BE2C (cell line): ENCODE measurements around the gene ZNF662.

Experiments
- DNase-seq: peaks from one replicate; pipeline ENCODE4 v3.0.0-alpha.2; 2020
- H3K27me3 ChIP-seq: fragments of 250-450 bp; sonication (Bioruptor Pico); 2 replicates; pipeline ENCODE4 v1.5.1; 2020; ENCODE audit warnings: mild to moderate bottlenecking
- H3K36me3 ChIP-seq: fragments of 250-450 bp; sonication (Bioruptor Pico); 2 replicates; pipeline ENCODE4 v1.5.1; 2020; ENCODE audit warnings: mild to moderate bottlenecking
- H3K4me1 ChIP-seq: fragments of 250-450 bp; sonication (Bioruptor Pico); 2 replicates; pipeline ENCODE4 v1.5.1; 2020
- H3K4me3 ChIP-seq: 2 replicates; pipeline ENCODE4 v1.5.1; 2011; ENCODE audit warnings: low read depth, low read length
- H3K9me3 ChIP-seq: fragments of 250-450 bp; sonication (Bioruptor Pico); 2 replicates; pipeline ENCODE4 v1.5.1; 2020
- CTCF ChIP-seq: IDR thresholded peaks from 2 replicates; pipeline ENCODE4 v1.5.1; 2012; ENCODE audit warnings: mild to moderate bottlenecking, low read depth, low read length

The ZNF662 gene

DNA sequence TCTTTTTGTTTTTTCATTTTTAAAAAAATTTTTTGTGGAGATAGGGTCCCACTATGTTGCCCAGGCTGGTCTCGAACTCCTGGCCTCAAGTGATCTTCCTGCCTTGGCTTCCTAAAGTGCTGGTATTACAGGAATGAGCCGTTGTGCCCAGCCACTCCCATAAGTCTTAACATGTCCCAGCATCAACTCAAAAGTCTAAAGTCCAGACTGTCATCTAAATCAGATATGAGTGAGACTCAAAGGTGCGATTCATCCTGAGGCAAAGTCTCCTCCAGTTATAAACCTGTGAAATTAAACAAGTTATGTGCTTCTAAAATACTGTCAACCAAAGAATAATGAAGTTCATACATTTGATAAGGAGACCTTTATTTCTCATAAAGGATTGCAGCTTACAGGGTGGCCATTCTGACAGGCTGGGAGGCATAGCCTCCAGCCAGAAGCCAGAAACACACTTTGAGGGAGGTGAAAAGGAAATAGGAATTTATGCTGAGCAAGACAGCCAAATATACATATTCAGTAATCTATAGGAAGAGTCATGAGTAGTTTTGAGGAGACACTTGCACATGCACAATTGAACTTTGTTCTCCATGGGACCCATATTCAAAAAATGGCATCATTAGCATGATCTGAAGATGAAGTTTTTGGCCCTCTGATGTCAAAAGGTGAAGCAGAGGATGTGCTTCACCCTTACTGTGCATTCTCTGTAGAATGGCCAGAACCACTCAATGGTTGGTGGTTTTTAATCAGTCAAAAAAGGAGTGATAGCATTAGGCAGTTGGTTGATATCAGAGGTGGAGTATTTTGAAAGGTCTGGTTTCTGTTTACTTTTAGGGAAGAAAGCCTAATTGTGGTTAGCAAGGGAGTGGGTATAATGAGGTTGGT lies 11.0 kb upstream of the ZNF662 start:
- Histone ChIP-seq H3K36me3 (no peaks in the 10 kb centered on the region), H3K9me3 (no peaks in the 10 kb centered on the region), H3K4me3 (no peak overlapping the region), H3K27me3 (no peaks in the 10 kb centered on the region), H3K4me1 (no peaks in the 10 kb centered on the region)
- no peak for TF ChIP-seq CTCF
- DNase-seq = no peak

DNA sequence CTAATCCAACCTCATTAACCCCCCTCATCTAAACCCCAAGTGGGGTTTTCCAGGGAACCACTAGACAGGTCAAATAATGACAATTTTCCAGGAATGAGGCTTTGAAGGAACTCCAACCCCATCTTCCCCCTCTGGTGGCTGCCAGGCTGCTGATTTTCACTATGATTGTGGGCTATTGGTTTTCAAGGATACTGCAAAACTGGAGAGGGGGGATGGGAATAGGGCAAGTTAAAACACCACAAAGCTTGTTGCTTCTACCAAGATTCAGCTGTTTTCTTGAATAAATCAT lies 10.4 kb upstream of the ZNF662 start:
- no peak for TF ChIP-seq CTCF
- Histone ChIP-seq H3K4me3 (no peak overlapping the region), H3K4me1 (no peaks in the 10 kb centered on the region), H3K9me3 (no peaks in the 10 kb centered on the region), H3K27me3 (no peaks in the 10 kb centered on the region), H3K36me3 (no peaks in the 10 kb centered on the region)
- DNase-seq = no peak

DNA sequence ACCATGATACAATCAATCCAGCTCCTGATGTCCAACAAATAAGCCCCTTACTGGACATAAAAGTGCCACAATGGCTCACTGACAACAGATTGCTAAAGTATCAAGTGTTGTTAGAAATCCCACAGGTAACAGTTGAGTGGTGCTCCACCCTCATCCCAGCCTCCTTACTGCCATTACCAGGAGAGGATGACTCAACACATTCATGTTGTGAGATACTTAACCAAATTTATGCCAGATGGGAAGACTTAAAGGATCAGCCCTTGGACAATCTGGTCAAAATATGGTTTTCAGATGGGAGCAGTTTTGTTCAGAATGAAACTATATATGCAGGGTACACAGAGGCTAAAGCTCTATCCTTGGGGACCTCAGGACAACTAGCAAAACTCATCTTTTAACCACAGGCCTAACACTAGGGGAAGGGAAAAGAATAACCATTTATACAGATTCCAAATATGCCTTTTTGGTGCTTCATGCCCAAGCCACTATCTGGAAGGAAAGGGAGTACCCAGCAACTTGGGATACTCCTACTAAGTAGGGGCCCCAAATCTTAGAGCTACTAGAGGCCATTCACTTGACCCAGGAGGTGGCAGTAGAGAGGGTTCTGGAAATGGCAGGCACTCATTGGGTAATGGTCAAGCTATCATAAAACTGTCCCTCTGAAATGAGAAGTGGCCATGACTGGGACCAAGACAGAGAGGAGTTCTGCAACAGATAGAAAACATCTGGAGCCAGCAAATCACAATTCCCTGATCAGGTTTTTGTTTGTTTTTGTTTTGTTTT lies 6.9 kb upstream of the ZNF662 start:
- Histone ChIP-seq H3K27me3 (no peaks in the 10 kb centered on the region), H3K4me1 (0 out of 2 replicates have a peak, but pooled peaks cover 6% of the 10 kb centered on the region), H3K36me3 (no peaks in the 10 kb centered on the region), H3K9me3 (no peaks in the 10 kb centered on the region), H3K4me3 (no peak overlapping the region)
- no peak for TF ChIP-seq CTCF
- no peak for DNase-seq

- Histone ChIP-seq H3K36me3 (no peaks in the 10 kb centered on the region), H3K27me3 (no peaks in the 10 kb centered on the region), H3K9me3 (no peaks in the 10 kb centered on the region), H3K4me3 (no peak overlapping the region), H3K4me1 (0 out of 2 replicates have a peak, but pooled peaks cover 6% of the 10 kb centered on the region)
- DNase-seq = no peak
- no peak for TF ChIP-seq CTCF
Observed at GRCh38 chr3:42900226-42901072, 5.5 kb upstream of the ZNF662 start.

DNA sequence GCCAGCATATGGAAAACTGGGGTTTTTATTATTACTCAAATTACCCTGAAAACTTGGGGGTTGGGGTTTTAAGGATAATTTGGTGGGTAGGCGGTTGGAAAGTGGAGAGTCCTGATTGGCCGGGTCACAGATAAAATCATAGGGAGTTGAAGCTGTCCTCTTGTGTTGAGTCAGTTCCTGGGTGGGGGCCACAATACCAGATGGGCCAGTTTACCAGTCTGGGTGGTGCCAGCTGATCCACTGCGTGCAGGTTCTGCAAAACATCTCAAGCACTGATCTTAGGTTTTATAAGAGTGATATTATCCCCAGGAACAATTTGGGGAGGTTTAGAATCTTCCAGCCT lies 4.9 kb upstream of the ZNF662 start:
- Histone ChIP-seq H3K9me3 (no peaks in the 10 kb centered on the region), H3K4me1 (0 out of 2 replicates have a peak, but pooled peaks cover 6% of the 10 kb centered on the region), H3K36me3 (no peaks in the 10 kb centered on the region), H3K27me3 (no peaks in the 10 kb centered on the region), H3K4me3 (no peak overlapping the region)
- no peak for TF ChIP-seq CTCF
- no peak for DNase-seq
